ENCODE results near the gene KIR3DL2.
"Not testable (repeated sequence)": the region's sequence is repeated elsewhere in the genome, so short reads cannot be mapped to it uniquely, and the experiment has no call there.

GRCh38 chr19:54850061-54850640 lies at the start of gene KIR3DL2:
- not testable (repeated sequence) for TF ChIP-seq POLR2A, CTCF (IDR thresholded peaks at IDR 0.05)
